ENCODE measurements around the gene MMP15.

The MMP15 gene

GRCh38 chr16:58016840-58017446 is 8.6 kb upstream of the MMP15 start:
- Histone ChIP-seq H2AFZ (no peak overlapping the region), H3K27ac (no peak overlapping the region), H3K4me3 (ENCODE audit: low read depth, low read length) (no peak overlapping the region), H3K79me2 (no peaks in the 10 kb centered on the region), H3K4me2 (ENCODE audit: low read length) (no peak overlapping the region), H3K9ac (no peak overlapping the region), H3K9me3 (ENCODE audit: control insufficient read depth, low read length) (no peaks in the 10 kb centered on the region), H3K27me3 (ENCODE audit: control insufficient read depth, insufficient read depth, low read length) (no peaks in the 10 kb centered on the region), H3K4me1 (no peaks in the 10 kb centered on the region), H3K36me3 (ENCODE audit: control insufficient read depth, insufficient read depth, low read length) (no peaks in the 10 kb centered on the region)
- no peak for TF ChIP-seq CTCF (IDR thresholded peaks at IDR 0.05)

DNA sequence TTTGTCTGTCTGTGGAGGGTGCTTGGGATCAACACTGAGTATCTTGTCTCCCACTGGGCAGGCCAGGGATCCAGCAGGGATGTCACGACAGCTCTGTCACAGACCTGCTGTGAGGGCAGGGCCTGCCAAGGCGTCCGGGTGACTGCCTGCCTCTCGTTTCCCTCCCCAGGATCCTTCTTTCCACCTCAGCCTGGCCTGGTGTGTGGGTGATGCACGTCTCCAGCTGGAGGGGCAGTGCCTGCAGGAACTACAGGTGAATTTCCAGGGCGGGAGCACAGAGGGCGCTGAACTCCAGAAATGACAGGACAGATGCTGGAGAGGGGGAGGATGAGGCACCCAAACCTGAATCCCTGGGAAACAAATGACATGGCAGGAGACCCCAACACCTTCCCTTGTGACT is 6.8 kb upstream of the MMP15 start:
- H3K9ac ChIP-seq = no peak overlapping the region
- H2AFZ ChIP-seq = no peak overlapping the region
- no peak overlapping the region for H3K4me2 ChIP-seq (ENCODE audit: low read length)
- H3K9me3 ChIP-seq (ENCODE audit: control insufficient read depth, low read length) = no peaks in the 10 kb centered on the region
- no peaks in the 10 kb centered on the region for H3K79me2 ChIP-seq
- no peaks in the 10 kb centered on the region for H3K27me3 ChIP-seq (ENCODE audit: control insufficient read depth, insufficient read depth, low read length)
- no peak overlapping the region for H3K27ac ChIP-seq
- no peak for TF ChIP-seq CTCF (IDR thresholded peaks at IDR 0.05)
- H3K36me3 ChIP-seq (ENCODE audit: control insufficient read depth, insufficient read depth, low read length) = no peaks in the 10 kb centered on the region
- peaks cover 11% of the 10 kb centered on the region for H3K4me1 ChIP-seq
- H3K4me3 ChIP-seq (ENCODE audit: low read depth, low read length) = no peak overlapping the region

DNA sequence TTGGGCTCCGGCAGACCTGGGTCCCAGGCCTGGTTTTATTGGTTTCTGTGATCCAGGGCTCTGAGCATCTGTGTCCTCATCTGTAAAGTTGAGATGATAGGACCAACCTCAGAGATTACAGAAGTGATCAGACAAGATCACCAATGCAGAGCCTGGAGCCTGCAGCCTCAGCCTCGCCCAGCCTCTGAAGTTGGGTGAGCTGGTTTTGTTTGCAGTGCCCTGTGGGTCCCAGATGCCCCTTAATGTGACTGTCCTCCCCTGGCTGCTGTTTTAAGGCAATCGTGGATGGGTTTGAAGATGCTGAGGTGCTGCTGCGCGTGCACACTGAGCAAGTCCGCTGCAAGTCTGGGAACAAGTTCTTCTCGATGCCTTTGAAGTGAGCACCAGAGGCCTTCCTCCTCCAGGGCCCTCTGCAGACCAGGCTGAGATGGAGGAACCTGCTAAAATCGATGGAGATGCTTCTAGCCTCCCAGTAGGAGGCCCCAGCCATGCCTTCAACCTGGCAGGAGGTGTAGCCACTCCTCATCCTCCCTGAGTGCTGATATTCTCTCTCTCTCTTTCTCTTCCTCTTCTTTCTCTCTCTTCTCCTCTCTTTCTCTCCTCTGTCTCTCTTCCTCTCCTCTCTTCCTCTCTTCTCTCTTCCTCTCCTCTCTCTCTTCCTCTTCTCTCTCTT is 5.6 kb upstream of the MMP15 start:
- Histone ChIP-seq H3K27me3 (ENCODE audit: control insufficient read depth, insufficient read depth, low read length) (no peaks in the 10 kb centered on the region), H3K27ac (no peak overlapping the region), H3K4me2 (ENCODE audit: low read length) (no peak overlapping the region), H3K36me3 (ENCODE audit: control insufficient read depth, insufficient read depth, low read length) (no peaks in the 10 kb centered on the region), H3K9me3 (ENCODE audit: control insufficient read depth, low read length) (no peaks in the 10 kb centered on the region), H2AFZ (no peak overlapping the region), H3K4me1 (peaks cover 11% of the 10 kb centered on the region), H3K79me2 (no peaks in the 10 kb centered on the region), H3K4me3 (ENCODE audit: low read depth, low read length) (no peak overlapping the region), H3K9ac (no peak overlapping the region)
- no peak for TF ChIP-seq CTCF (IDR thresholded peaks at IDR 0.05)

DNA sequence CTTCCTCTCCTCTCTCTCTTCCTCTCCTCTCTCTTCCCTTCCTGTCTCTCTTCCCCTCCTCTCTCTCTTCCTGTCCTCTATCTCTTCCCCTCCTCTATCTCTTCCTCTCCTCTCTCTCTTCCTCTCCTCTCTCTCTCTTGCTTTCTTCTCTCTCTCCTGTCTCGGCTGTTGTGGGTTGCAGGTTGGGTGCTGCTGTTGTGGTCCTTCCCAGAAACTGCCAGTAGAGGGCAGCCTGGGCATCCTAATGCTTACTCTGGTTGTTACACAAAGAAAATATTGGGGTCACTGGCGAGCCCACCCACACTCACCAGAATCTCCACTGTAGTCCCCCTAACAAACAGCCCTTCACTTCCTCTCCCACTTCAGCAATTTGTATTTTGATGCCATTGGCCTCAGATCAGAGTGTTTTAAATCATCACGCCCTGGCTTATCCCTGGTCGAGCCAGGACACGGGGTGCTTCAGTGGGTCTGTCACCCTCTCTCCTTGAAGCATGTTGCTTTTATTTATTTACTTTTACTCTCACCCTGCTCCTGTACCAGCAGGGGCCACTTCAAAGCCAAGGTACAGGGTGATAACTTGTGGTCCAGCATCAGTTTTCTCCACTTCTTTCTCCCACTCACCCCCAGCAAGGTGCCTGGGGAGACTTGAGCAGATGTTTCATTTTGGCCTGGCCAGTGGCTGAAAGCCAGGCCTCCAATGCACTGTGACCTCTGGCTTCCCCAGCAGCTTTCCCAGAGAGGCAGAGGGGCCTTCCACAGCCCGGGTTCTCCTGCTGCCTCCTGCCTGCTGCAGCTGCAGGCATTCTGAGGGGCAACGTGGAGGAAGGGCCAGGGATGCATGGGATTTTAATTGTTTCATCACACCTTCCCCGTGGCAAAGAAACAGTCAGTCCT is 4.7 kb upstream of the MMP15 start:
- peaks cover 11% of the 10 kb centered on the region for H3K4me1 ChIP-seq
- no peak overlapping the region for H3K9ac ChIP-seq
- H3K4me3 ChIP-seq (ENCODE audit: low read depth, low read length) = no peak overlapping the region
- peak; percentile 85 for TF ChIP-seq CTCF (IDR thresholded peaks at IDR 0.05)
- no peaks in the 10 kb centered on the region for H3K9me3 ChIP-seq (ENCODE audit: control insufficient read depth, low read length)
- H2AFZ ChIP-seq = no peak overlapping the region
- H3K27me3 ChIP-seq (ENCODE audit: control insufficient read depth, insufficient read depth, low read length) = no peaks in the 10 kb centered on the region
- H3K4me2 ChIP-seq (ENCODE audit: low read length) = no peak overlapping the region
- no peaks in the 10 kb centered on the region for H3K36me3 ChIP-seq (ENCODE audit: control insufficient read depth, insufficient read depth, low read length)
- H3K79me2 ChIP-seq = no peaks in the 10 kb centered on the region
- no peak overlapping the region for H3K27ac ChIP-seq

All from parathyroid adenoma (tissue), 2 donors.